Sigmoid colon (tissue), 4 donors: ENCODE data around the gene PTPRD.

Source experiments
- CTCF ChIP-seq, 4 experiments: fragments of 450-650 bp in 3 of 4; fragments of 200-600 bp in 1 of 4; IDR thresholded peaks; one replicate each; pipeline ENCODE4 v1.5.1; 2016 to 2019; ENCODE audit warnings: antibody characterized with exemption in 4 of 4, mild to moderate bottlenecking in 3 of 4, moderate library complexity in 2 of 4
- POLR2A ChIP-seq, 2 donors: fragments of 450-650 bp; IDR thresholded peaks; one replicate each; pipeline ENCODE4 v1.6.1; 2016; ENCODE audit warnings: antibody characterized with exemption in 2 of 2, mild to moderate bottlenecking in 2 of 2, moderate library complexity in 2 of 2
- POLR2AphosphoS5 ChIP-seq, 4 donors: sonication (generic); formaldehyde crosslinking; IDR thresholded peaks; one replicate each; pipeline ENCODE4 v1.6.1; 2017; ENCODE audit warnings: antibody characterized with exemption in 4 of 4

- TF ChIP-seq CTCF (IDR thresholded peaks at IDR 0.05) (no peak), POLR2A (IDR thresholded peaks at IDR 0.05) (no peak), POLR2AphosphoS5 (IDR thresholded peaks at IDR 0.05) (no peak)
Measured at GRCh38 chr9:8684978-8685708, 1927.7 kb downstream of the PTPRD start.
